GM12878 (cell line): ENCODE measurements around the gene EEF1G. TPM values are rescaled to one million over a fixed set of nuclear protein-coding genes. Genes with fewer than 3 reads are reported as not detected.

Experiments used
- ATAC-seq: fragments of 200-7000 bp; cut with Tn5 transposase; 3 replicates; pipeline ENCODE4 v1.9.1; 2020; ENCODE audit warnings: mild to moderate bottlenecking, moderate library complexity
- BruUV-seq: library from RNA; stranded (reverse); fragments of 400-500 nt; replicated peaks from 2 replicates; lab custom pipeline; 2021; lab: Mats Ljungman, UMichigan
- CTCF ChIA-PET: fragments of 300-600 bp; sonication (Branson Sonifier 250); formaldehyde crosslinking; extraction: SDS; loops from one replicate; lab custom pipeline; 2021; ENCODE audit warnings: inconsistent platforms; lab: Yijun Ruan, JAX
- POLR2A ChIA-PET: fragments of 350-600 bp; formaldehyde crosslinking; extraction: SDS; loops from one replicate; lab custom pipeline; 2021; ENCODE audit warnings: inconsistent platforms; lab: Charles Lee
- RAD21 ChIA-PET: fragments of 300-600 bp; sonication (Branson Sonifier 250); formaldehyde crosslinking; loops from one replicate; lab custom pipeline; 2023; ENCODE audit warnings: antibody characterized with exemption; ENCODE audit not compliant: unreplicated experiment; lab: Charles Lee
- SMC1A ChIA-PET: fragments of 300-600 bp; sonication (Branson Sonifier 250); formaldehyde crosslinking; loops from one replicate; lab custom pipeline; 2023; ENCODE audit not compliant: unreplicated experiment, uncharacterized antibody; lab: Charles Lee
- DNase-seq: peaks from one replicate; pipeline ENCODE4 v3.0.0-alpha.2; 2011; ENCODE audit warnings: low read depth, low spot score
- FAIRE-seq: peaks from 3 replicates; lab custom pipeline; 2011; peaks lifted over from hg19 to GRCh38; lab: Jason Lieb, UNC
- H2AFZ ChIP-seq: 2 replicates; pipeline ENCODE4 v1.6.0; 2011; ENCODE audit warnings: low read depth, low read length, control low read depth; ENCODE audit not compliant: control insufficient read depth
- H3K27ac ChIP-seq: 2 replicates; pipeline ENCODE4 v1.5.1; 2011; ENCODE audit warnings: control low read depth; ENCODE audit not compliant: control insufficient read depth, insufficient read depth
- H3K27me3 ChIP-seq, 2 experiments: replicated peaks in 1 of 2; 2 replicates each; pipeline versions ENCODE4 v1.6.0 to v1.6.1; 2011; ENCODE audit warnings: low read length in 1 of 2; ENCODE audit not compliant: control insufficient read depth in 2 of 2, insufficient read depth in 2 of 2
- H3K36me3 ChIP-seq, 2 experiments: 2 replicates each; pipeline ENCODE4 v1.5.1; 2011; ENCODE audit warnings: low read length in 1 of 2; ENCODE audit not compliant: control insufficient read depth in 2 of 2, insufficient read depth in 2 of 2
- H3K4me1 ChIP-seq: 2 replicates; pipeline ENCODE4 v1.6.1; 2011; ENCODE audit warnings: mild to moderate bottlenecking, low read length, moderate library complexity, mixed read lengths; ENCODE audit not compliant: control insufficient read depth, insufficient read depth
- H3K4me2 ChIP-seq: 2 replicates; pipeline ENCODE4 v1.6.0; 2011; ENCODE audit warnings: control low read depth; ENCODE audit not compliant: control insufficient read depth, insufficient read depth
- H3K4me3 ChIP-seq: fragments of 200-600 bp; sonication (generic); 2 replicates; pipeline ENCODE4 v1.5.1; 2016
- H3K79me2 ChIP-seq: 2 replicates; pipeline ENCODE4 v1.6.0; 2011; ENCODE audit warnings: low read length; ENCODE audit not compliant: control insufficient read depth, insufficient read depth
- H3K9ac ChIP-seq: 2 replicates; pipeline ENCODE4 v1.8.0; 2011; ENCODE audit warnings: low read length, control low read depth, mixed read lengths; ENCODE audit not compliant: control insufficient read depth, insufficient read depth
- H3K9me3 ChIP-seq: replicated peaks from 3 replicates; pipeline ENCODE4 v1.5.1; 2011; ENCODE audit warnings: mild to moderate bottlenecking, low read length; ENCODE audit not compliant: control insufficient read depth, insufficient read depth
- H4K20me1 ChIP-seq: 2 replicates; pipeline ENCODE4 v1.6.0; 2011; ENCODE audit not compliant: control insufficient read depth, insufficient read depth
- FOS ChIP-seq: IDR thresholded peaks from 3 replicates; pipeline ENCODE4 v1.6.1; 2011; ENCODE audit warnings: borderline replicate concordance; ENCODE audit not compliant: insufficient read length; ENCODE audit errors: extremely low read depth
- POLR2A ChIP-seq: IDR thresholded peaks from 2 replicates; pipeline ENCODE4 v1.6.1; 2011; ENCODE audit warnings: low read depth, mild to moderate bottlenecking, low read length
- ZNF217 ChIP-seq: fragments of 450-650 bp; IDR thresholded peaks from 2 replicates; pipeline ENCODE4 v1.6.1; 2017; ENCODE audit warnings: antibody characterized with exemption, mild to moderate bottlenecking
- ZNF622 ChIP-seq: fragments of 450-650 bp; IDR thresholded peaks from 2 replicates; pipeline ENCODE4 v1.6.1; 2017; ENCODE audit warnings: mild to moderate bottlenecking, inconsistent platforms
- WGBS: methylation state at CpG from one replicate; pipeline ENCODE4 v1.1.6; 2016; ENCODE audit warnings: low lambda C conversion rate; ENCODE audit not compliant: insufficient replicate concordance, insufficient coverage; ENCODE audit errors: missing lambda C conversion rate; 5-methylcytosine and 5-hydroxymethylcytosine counted together
- in situ Hi-C: fragments of 300-500 bp; cut with MboI; formaldehyde crosslinking; loops from 9 replicates; pipeline ENCODE4 v1.14.3; 2018; ENCODE audit warnings: mixed read lengths
- intact Hi-C: fragments of 100-400 bp; cut with micrococcal nuclease; formaldehyde crosslinking; loops from one replicate; pipeline ENCODE4 v1.14.2; 2022; ENCODE audit not compliant: unreplicated experiment
- polyA plus RNA-seq, 11 experiments: library from polyadenylated mRNA; depleted of rRNA in 4 of 11; unstranded in 6 of 11; stranded (reverse) in 5 of 11; fragments of >200 nt; fragmentation: Nextera tagmentation in 4 of 11; fragmentation: Illumina TruSeq in 1 of 11; extraction: Ambion mirVana in 4 of 11; extraction: Trizol in 1 of 11; gene quantifications; 1 replicate in 1 of 11; 2 replicates in 10 of 11; pipeline versions ENCODE4 v1.2.1 to v1.2.3, GENCODE V29; 2011 to 2016; ENCODE audit warnings: inconsistent platforms in 2 of 11, missing spikeins in 2 of 11, low read depth in 1 of 11
- total RNA-seq, 4 experiments: library from RNA; depleted of rRNA in 3 of 4; stranded (reverse); fragments of >200 nt in 3 of 4; fragmentation: Illumina TruSeq in 1 of 4; extraction: Trizol in 1 of 4; gene quantifications; 2 replicates each; pipeline versions ENCODE4 v1.2.1 to v1.2.3, GENCODE V29; 2013 to 2021
- TF ChIP-seq, protein P1 (sequence below): fragments of 450-650 bp; formaldehyde crosslinking; IDR thresholded peaks from 2 replicates; pipeline ENCODE4 v1.4.0; 2020; ENCODE audit warnings: mild to moderate bottlenecking, moderate library complexity

Gene EEF1G
- total and polyA plus RNA-seq, 10 of the 15 experiments (the other 5 are each of a cell fraction or from before 2014, with no cell fraction given) = 850 to 2,739 (median 2,277) TPM

DNA sequence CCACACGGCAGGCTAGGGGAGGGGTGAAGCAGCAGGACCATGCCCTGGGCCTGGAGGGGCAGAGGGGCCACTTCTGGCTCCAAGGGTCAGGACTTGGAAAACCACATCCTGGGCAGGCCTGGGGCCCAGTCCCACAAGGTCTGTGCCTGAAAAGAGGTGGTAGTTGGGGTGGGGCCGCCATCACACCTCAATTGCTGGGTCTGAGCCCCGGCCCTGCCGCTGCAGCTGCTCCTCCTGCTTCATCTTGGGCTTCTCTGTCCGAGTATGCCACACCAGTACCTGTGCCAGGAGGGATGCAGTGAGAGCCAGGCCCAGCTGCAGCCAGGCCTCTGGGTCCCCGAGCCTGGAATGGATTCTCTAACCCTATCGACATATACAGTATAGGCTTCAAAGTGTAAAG is 41.8 kb upstream of the EEF1G start:
- in situ Hi-C loops = no loop called here
- Histone ChIP-seq H3K79me2 (peaks cover 16% of the 10 kb centered on the region), H3K4me2 (no peak overlapping the region), H4K20me1 (no peaks in the 10 kb centered on the region), H3K4me1 (peaks cover 11% of the 10 kb centered on the region), H3K4me3 (no peak overlapping the region), H2AFZ (no peak overlapping the region), H3K36me3 (no peaks in the 10 kb centered on the region; a peak in 2 of 4 replicates), H3K9me3 (no peaks in the 10 kb centered on the region), H3K27me3 (no peaks in the 10 kb centered on the region), H3K9ac (no peak overlapping the region), H3K27ac (no peak overlapping the region)
- no TSS peak for BruUV-seq
- intact Hi-C loops = no loop called here
- ATAC-seq (no peak), DNase-seq (no peak), FAIRE-seq (no peak)
- ChIA-PET RAD21 (no interaction called here), CTCF (no interaction called here), POLR2A (no interaction called here), SMC1A (no interaction called here)
- WGBS = 65% methylated on average over 7 of the region's 7 CpGs
- no peak for TF ChIP-seq ZNF217
- no peak for TF ChIP-seq ZNF622

DNA sequence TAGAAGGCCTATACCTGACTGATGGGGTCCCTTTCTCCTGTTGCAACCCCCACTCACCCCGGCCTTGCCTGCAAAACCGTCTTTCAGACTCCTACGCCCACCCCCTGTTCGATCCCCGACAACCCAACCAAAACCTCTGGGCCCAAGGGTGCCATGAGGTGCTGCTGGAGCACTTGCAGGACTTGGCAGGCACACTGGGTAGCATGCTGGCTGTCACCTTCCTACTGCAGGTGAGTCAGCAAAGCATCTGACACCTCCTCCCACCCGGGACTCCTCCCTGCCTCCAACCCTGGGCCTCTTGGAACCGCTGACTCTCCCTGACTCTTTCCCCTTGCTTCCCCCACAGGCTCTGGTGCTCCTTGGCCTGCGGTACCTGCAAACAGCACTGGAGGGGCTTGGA is 40.6 kb upstream of the EEF1G start:
- Histone ChIP-seq H4K20me1 (no peaks in the 10 kb centered on the region), H3K4me1 (peaks cover 8% of the 10 kb centered on the region), H2AFZ (no peak overlapping the region), H3K79me2 (peaks cover 16% of the 10 kb centered on the region), H3K27me3 (no peaks in the 10 kb centered on the region), H3K9ac (no peak overlapping the region), H3K27ac (no peak overlapping the region), H3K4me3 (no peak overlapping the region), H3K36me3 (no peaks in the 10 kb centered on the region; a peak in 2 of 4 replicates), H3K4me2 (no peak overlapping the region), H3K9me3 (no peaks in the 10 kb centered on the region)
- DNase-seq = no peak
- CTCF ChIA-PET = no interaction called here
- ATAC-seq = no peak
- no peak for TF ChIP-seq FOS
- TF ChIP-seq, protein P1, sequence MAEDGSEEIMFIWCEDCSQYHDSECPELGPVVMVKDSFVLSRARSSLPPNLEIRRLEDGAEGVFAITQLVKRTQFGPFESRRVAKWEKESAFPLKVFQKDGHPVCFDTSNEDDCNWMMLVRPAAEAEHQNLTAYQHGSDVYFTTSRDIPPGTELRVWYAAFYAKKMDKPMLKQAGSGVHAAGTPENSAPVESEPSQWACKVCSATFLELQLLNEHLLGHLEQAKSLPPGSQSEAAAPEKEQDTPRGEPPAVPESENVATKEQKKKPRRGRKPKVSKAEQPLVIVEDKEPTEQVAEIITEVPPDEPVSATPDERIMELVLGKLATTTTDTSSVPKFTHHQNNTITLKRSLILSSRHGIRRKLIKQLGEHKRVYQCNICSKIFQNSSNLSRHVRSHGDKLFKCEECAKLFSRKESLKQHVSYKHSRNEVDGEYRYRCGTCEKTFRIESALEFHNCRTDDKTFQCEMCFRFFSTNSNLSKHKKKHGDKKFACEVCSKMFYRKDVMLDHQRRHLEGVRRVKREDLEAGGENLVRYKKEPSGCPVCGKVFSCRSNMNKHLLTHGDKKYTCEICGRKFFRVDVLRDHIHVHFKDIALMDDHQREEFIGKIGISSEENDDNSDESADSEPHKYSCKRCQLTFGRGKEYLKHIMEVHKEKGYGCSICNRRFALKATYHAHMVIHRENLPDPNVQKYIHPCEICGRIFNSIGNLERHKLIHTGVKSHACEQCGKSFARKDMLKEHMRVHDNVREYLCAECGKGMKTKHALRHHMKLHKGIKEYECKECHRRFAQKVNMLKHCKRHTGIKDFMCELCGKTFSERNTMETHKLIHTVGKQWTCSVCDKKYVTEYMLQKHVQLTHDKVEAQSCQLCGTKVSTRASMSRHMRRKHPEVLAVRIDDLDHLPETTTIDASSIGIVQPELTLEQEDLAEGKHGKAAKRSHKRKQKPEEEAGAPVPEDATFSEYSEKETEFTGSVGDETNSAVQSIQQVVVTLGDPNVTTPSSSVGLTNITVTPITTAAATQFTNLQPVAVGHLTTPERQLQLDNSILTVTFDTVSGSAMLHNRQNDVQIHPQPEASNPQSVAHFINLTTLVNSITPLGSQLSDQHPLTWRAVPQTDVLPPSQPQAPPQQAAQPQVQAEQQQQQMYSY = no peak
- TF ChIP-seq POLR2A = peak; percentile 52
- intact Hi-C loops = loop anchor here (5.0 kb wide), 1 partner anchor 58 kb away; the partner anchor contains the start of genes LBHD1 and UQCC3
- WGBS = 93% methylated on average over 8 of the region's 8 CpGs
- SMC1A ChIA-PET = no interaction called here
- POLR2A ChIA-PET = interaction anchor here (0.8 kb wide), 1 partner anchor 23 kb away, joined by 3 read pairs; the partner anchor contains the start of gene TUT1
- in situ Hi-C loops = no loop called here
- no TSS peak for BruUV-seq
- RAD21 ChIA-PET = interaction anchor here (1.7 kb wide), 1 partner anchor 8 kb away, joined by 6 read pairs; the partner anchor contains the start of gene B3GAT3
- no peak for FAIRE-seq
